Testis (tissue), 2 donors: ENCODE data around the gene PPM1E.

Source experiments
- POLR2A ChIP-seq: fragments of 450-650 bp; IDR thresholded peaks from one replicate; pipeline ENCODE4 v1.6.1; 2017; ENCODE audit warnings: antibody characterized with exemption, mild to moderate bottlenecking, moderate library complexity
- TF ChIP-seq, protein P1 (sequence below), 3 experiments: fragments of 450-650 bp in 2 of 3; fragments of 200-600 bp in 1 of 3; sonication (generic) in 1 of 3; IDR thresholded peaks; one replicate each; pipeline ENCODE4 v1.5.1; 2016 to 2019; ENCODE audit warnings: antibody characterized with exemption in 3 of 3, mild to moderate bottlenecking in 2 of 3, moderate library complexity in 1 of 3

DNA sequence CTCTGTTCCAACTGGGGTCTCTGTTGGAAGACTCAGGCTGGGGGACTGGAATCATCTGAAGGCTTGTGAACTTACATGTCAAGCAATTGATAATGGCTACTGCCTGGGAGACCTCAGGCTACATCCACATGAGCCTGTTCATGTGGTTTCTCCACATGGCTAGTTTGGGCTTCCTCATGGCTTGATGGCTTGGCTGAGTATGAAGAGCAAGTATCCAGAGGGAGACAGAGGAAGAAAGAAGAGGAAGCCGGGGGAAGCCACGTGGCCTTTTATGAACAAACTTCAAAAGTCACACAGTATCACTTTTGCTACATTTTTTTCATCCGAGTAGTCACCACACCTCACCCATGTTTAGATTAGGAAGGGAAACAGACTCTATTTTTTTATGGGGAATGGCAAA, 192.2 kb downstream of the PPM1E start:
- no peak for TF ChIP-seq POLR2A
- TF ChIP-seq, protein P1, sequence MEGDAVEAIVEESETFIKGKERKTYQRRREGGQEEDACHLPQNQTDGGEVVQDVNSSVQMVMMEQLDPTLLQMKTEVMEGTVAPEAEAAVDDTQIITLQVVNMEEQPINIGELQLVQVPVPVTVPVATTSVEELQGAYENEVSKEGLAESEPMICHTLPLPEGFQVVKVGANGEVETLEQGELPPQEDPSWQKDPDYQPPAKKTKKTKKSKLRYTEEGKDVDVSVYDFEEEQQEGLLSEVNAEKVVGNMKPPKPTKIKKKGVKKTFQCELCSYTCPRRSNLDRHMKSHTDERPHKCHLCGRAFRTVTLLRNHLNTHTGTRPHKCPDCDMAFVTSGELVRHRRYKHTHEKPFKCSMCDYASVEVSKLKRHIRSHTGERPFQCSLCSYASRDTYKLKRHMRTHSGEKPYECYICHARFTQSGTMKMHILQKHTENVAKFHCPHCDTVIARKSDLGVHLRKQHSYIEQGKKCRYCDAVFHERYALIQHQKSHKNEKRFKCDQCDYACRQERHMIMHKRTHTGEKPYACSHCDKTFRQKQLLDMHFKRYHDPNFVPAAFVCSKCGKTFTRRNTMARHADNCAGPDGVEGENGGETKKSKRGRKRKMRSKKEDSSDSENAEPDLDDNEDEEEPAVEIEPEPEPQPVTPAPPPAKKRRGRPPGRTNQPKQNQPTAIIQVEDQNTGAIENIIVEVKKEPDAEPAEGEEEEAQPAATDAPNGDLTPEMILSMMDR (IDR thresholded peaks at IDR 0.05): no peak
